Vagina (tissue), 2 donors: ENCODE measurements around the gene PEX10. TPM values are rescaled to one million over a fixed set of nuclear protein-coding genes. Genes with fewer than 3 reads are reported as not detected.

Experiments
- DNase-seq, 2 donors: peaks; one replicate each; pipeline ENCODE4 v3.0.0-alpha.2; 2017; ENCODE audit errors: extremely low spot score in 2 of 2
- H3K27ac ChIP-seq: fragments of 200-600 bp; sonication (generic); one replicate; pipeline ENCODE4 v1.5.1; 2019
- H3K27me3 ChIP-seq: fragments of 200-600 bp; sonication (generic); one replicate; pipeline ENCODE4 v1.5.1; 2019
- H3K36me3 ChIP-seq, 2 donors: fragments of 200-600 bp; sonication (generic); one replicate each; pipeline ENCODE4 v1.5.1; 2017 to 2019
- H3K4me1 ChIP-seq: fragments of 200-600 bp; sonication (generic); one replicate; pipeline ENCODE4 v1.5.1; 2019
- H3K4me3 ChIP-seq, 2 donors: fragments of 200-600 bp; sonication (generic); 1 replicate in 1 of 2; 2 replicates in 1 of 2; pipeline ENCODE4 v1.5.1; 2016 to 2019
- H3K9me3 ChIP-seq: fragments of 200-600 bp; sonication (generic); one replicate; pipeline ENCODE4 v1.5.1; 2019
- CTCF ChIP-seq, 3 experiments: fragments of 450-650 bp in 2 of 3; fragments of 200-600 bp in 1 of 3; sonication (generic) in 1 of 3; IDR thresholded peaks; one replicate each; pipeline ENCODE4 v1.5.1; 2017 to 2019; ENCODE audit warnings: antibody characterized with exemption in 3 of 3, mild to moderate bottlenecking in 2 of 3, moderate library complexity in 2 of 3
- POLR2A ChIP-seq, 2 donors: fragments of 450-650 bp; IDR thresholded peaks; one replicate each; pipeline ENCODE4 v1.6.1; 2017; ENCODE audit warnings: antibody characterized with exemption in 2 of 2, mild to moderate bottlenecking in 2 of 2, moderate library complexity in 2 of 2
- POLR2AphosphoS5 ChIP-seq, 2 donors: sonication (generic); formaldehyde crosslinking; IDR thresholded peaks; one replicate each; pipeline ENCODE4 v1.9.0; 2017; ENCODE audit warnings: antibody characterized with exemption in 2 of 2, mild to moderate bottlenecking in 2 of 2, low read depth in 1 of 2; ENCODE audit not compliant: insufficient read depth in 1 of 2
- intact Hi-C: fragments of 100-400 bp; cut with DNase I; formaldehyde crosslinking; loops from one replicate; pipeline ENCODE4 v1.15.1; 2023
- total RNA-seq: library from RNA; depleted of rRNA; stranded (reverse); fragments of >200 nt; gene quantifications from one replicate; pipeline ENCODE4 v1.2.3, GENCODE V29; 2016

The PEX10 gene
- total RNA-seq, 1 donor from 2014 or later, result 15.2 TPM

- DNase-seq, result no peak
- no peak overlapping the region for H3K4me3 ChIP-seq
- no peaks in the 10 kb centered on the region for H3K9me3 ChIP-seq
- no peaks in the 10 kb centered on the region for H3K27me3 ChIP-seq
- TF ChIP-seq POLR2AphosphoS5 (IDR thresholded peaks at IDR 0.05; ENCODE audit: insufficient read depth in 1 of 2, low read depth in 1 of 2) (no peak), CTCF (IDR thresholded peaks at IDR 0.05) (no peak), POLR2A (IDR thresholded peaks at IDR 0.05) (no peak)
- no peak overlapping the region for H3K27ac ChIP-seq
- peaks cover 6% of the 10 kb centered on the region for H3K4me1 ChIP-seq
- H3K36me3 ChIP-seq, result no peaks in the 10 kb centered on the region
- intact Hi-C loops, result no loop called here
Measured at GRCh38 chr1:2439369-2439768, 27.0 kb upstream of the PEX10 start.

- Histone ChIP-seq H3K4me3 (no peak overlapping the region), H3K27ac (no peak overlapping the region), H3K9me3 (no peaks in the 10 kb centered on the region), H3K4me1 (peaks cover 6% of the 10 kb centered on the region), H3K36me3 (no peaks in the 10 kb centered on the region), H3K27me3 (no peaks in the 10 kb centered on the region)
- intact Hi-C loops, result no loop called here
- DNase-seq, result no peak
- no peak for TF ChIP-seq POLR2AphosphoS5 (IDR thresholded peaks at IDR 0.05; ENCODE audit: insufficient read depth in 1 of 2, low read depth in 1 of 2)
- no peak for TF ChIP-seq CTCF (IDR thresholded peaks at IDR 0.05)
- no peak for TF ChIP-seq POLR2A (IDR thresholded peaks at IDR 0.05)
Measured at GRCh38 chr1:2438641-2439040, 26.3 kb upstream of the PEX10 start.

- TF ChIP-seq POLR2AphosphoS5 (IDR thresholded peaks at IDR 0.05; ENCODE audit: insufficient read depth in 1 of 2, low read depth in 1 of 2) (no peak), POLR2A (IDR thresholded peaks at IDR 0.05) (no peak), CTCF (IDR thresholded peaks at IDR 0.05) (no peak)
- DNase-seq, result no peak
- H3K36me3 ChIP-seq, result no peaks in the 10 kb centered on the region
- no peaks in the 10 kb centered on the region for H3K27me3 ChIP-seq
- H3K4me1 ChIP-seq, result peaks cover 3% of the 10 kb centered on the region
- intact Hi-C loops, result no loop called here
- no peaks in the 10 kb centered on the region for H3K9me3 ChIP-seq
- H3K4me3 ChIP-seq, result no peak overlapping the region
- no peak overlapping the region for H3K27ac ChIP-seq
Measured at GRCh38 chr1:2438038-2438437, 25.7 kb upstream of the PEX10 start.

GRCh38 chr1:2437617-2438016 lies 25.3 kb upstream of the PEX10 start:
- Histone ChIP-seq H3K4me1 (no peaks in the 10 kb centered on the region), H3K27ac (no peak overlapping the region), H3K4me3 (no peak overlapping the region), H3K9me3 (no peaks in the 10 kb centered on the region), H3K36me3 (no peaks in the 10 kb centered on the region), H3K27me3 (no peaks in the 10 kb centered on the region)
- no peak for DNase-seq
- TF ChIP-seq POLR2AphosphoS5 (IDR thresholded peaks at IDR 0.05; ENCODE audit: insufficient read depth in 1 of 2, low read depth in 1 of 2) (no peak), CTCF (IDR thresholded peaks at IDR 0.05) (no peak), POLR2A (IDR thresholded peaks at IDR 0.05) (no peak)
- intact Hi-C loops, result no loop called here

GRCh38 chr1:2436876-2437275 lies 24.5 kb upstream of the PEX10 start:
- intact Hi-C loops, result no loop called here
- DNase-seq, result no peak
- Histone ChIP-seq H3K4me1 (no peaks in the 10 kb centered on the region), H3K9me3 (no peaks in the 10 kb centered on the region), H3K36me3 (no peaks in the 10 kb centered on the region), H3K27me3 (no peaks in the 10 kb centered on the region), H3K4me3 (no peak overlapping the region), H3K27ac (no peak overlapping the region)
- TF ChIP-seq POLR2A (IDR thresholded peaks at IDR 0.05), result no peak
- no peak for TF ChIP-seq CTCF (IDR thresholded peaks at IDR 0.05)
- TF ChIP-seq POLR2AphosphoS5 (IDR thresholded peaks at IDR 0.05; ENCODE audit: insufficient read depth in 1 of 2, low read depth in 1 of 2), result no peak
